SJSA1 (cell line): ENCODE data around the gene ZNF695. TPM values are rescaled to one million over a fixed set of nuclear protein-coding genes. Genes with fewer than 3 reads are reported as not detected.
A peak's percentile ranks its signal among the peaks of the same experiment; 100 is the strongest.
"Not testable (repeated sequence)": the region's sequence is repeated elsewhere in the genome, so short reads cannot be mapped to it uniquely, and the experiment has no call there.

Source experiments
- DNase-seq, 2 experiments: peaks; one replicate each; pipeline ENCODE4 v3.0.0-alpha.2; 2015 to 2020; ENCODE audit warnings: low spot score in 2 of 2, low read depth in 1 of 2
- H3K27ac ChIP-seq: fragments of 250-450 bp; sonication (Bioruptor Pico); 2 replicates; pipeline ENCODE4 v1.5.1; 2020; ENCODE audit warnings: mild to moderate bottlenecking, moderate library complexity
- H3K27me3 ChIP-seq: fragments of 250-450 bp; sonication (Bioruptor Pico); replicated peaks from 2 replicates; pipeline ENCODE4 v1.5.1; 2020; ENCODE audit warnings: mild to moderate bottlenecking, moderate library complexity
- H3K36me3 ChIP-seq: fragments of 250-450 bp; sonication (Bioruptor Pico); 2 replicates; pipeline ENCODE4 v1.5.1; 2020; ENCODE audit warnings: mild to moderate bottlenecking
- H3K4me1 ChIP-seq: fragments of 250-450 bp; sonication (Bioruptor Pico); replicated peaks from 2 replicates; pipeline ENCODE4 v1.6.1; 2021; ENCODE audit warnings: mild to moderate bottlenecking
- H3K4me3 ChIP-seq: fragments of 250-450 bp; sonication (Bioruptor Pico); 2 replicates; pipeline ENCODE4 v1.5.1; 2020; ENCODE audit warnings: mild to moderate bottlenecking
- H3K9me3 ChIP-seq: fragments of 250-450 bp; sonication (Bioruptor Pico); replicated peaks from 2 replicates; pipeline ENCODE4 v1.5.1; 2020; ENCODE audit warnings: mild to moderate bottlenecking
- total RNA-seq: library from RNA; depleted of rRNA; stranded (reverse); fragments of >200 nt; shearing (Covaris generic); gene quantifications from 2 replicates; pipeline ENCODE4 v1.2.3, GENCODE V29; 2014; rRNA removed

The ZNF695 gene
- 3.0 and 10.4 TPM in 2 replicates for total RNA-seq

DNA sequence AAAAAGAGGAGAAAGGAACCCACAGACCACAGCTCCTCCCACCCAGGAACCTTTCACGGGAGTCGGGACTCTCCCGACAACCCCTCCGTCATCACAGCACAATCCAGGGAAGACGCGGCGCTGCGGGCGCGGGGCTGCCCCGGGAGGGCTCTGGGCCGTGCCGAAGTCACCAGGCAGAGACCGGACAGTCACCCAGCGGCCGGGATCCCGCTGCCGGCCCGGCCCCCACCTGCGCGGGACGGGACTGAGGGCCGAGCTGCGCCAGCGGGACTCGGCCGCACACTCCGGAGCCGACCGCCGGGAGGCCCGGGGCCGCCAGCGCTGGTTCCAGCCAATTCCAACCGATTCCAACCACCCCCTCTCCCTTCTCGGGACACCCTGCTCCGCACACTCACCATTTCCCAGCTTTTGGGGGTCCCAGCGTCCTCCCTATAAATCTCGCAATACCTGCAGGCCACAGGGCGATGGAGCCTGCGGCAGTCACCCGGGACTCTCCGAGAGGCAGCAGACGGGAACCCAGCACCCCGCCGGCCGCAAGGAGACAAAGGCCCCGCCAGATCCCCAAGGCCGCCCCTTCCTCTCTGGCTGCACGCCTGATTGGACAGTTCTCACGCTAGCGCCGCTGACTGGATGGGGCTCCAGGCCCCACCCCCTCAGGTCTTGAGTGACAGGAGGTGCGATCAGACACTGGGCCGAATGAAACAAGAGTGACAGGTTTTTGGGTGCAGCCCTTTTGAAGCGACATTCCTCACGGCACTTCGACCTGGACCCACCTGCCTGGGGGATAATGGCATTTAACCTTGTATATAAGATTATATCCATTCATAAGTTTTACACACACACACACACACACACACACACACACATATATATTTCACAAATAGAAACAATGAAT, at the start of gene ZNF695:
ZNF695 (minus strand) TSS at position 547 of the 895 bp plus-strand sequence; CDS start at position 398, 149 bp downstream.
- Histone ChIP-seq H3K9me3 (peaks cover 11% of the 10 kb centered on the region; the same call in 1 of the 2 replicates), H3K4me1 (peaks cover 5% of the 10 kb centered on the region; the same call in 1 of the 2 replicates), H3K27ac (peak within 1 kb of the TSS; percentile 35), H3K27me3 (no peaks in the 10 kb centered on the region), H3K4me3 (peak within 1 kb of the TSS; percentile 73), H3K36me3 (no peaks in the 10 kb centered on the region)
- DNase-seq, result peak; percentile 88 to 92

DNA sequence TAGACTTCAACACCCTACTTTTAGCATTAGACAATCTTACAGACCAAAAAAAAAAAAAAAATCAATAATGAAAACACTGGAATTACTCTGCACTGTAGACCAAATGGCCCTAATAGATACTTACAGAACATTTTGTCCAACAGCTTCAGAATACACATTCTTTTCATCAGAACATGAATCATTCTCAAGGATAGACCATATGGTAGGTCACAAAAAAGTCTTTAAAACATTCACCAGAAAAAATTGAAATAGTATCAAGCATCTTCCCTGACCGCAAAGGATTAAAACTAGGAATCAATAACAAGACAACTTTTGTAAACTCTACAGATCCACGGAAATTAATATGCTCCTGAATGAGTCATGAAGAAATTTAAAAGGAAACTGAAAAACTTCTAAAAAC, 48.2 kb upstream of the ZNF695 start:
- no peaks in the 10 kb centered on the region for H3K27me3 ChIP-seq
- DNase-seq, result no peak
- H3K36me3 ChIP-seq, result no peaks in the 10 kb centered on the region
- H3K4me3 ChIP-seq, result no peak overlapping the region
- H3K27ac ChIP-seq, result no peak overlapping the region
- H3K9me3 ChIP-seq, result peaks cover 15% of the 10 kb centered on the region
- H3K4me1 ChIP-seq, result no peaks in the 10 kb centered on the region

DNA sequence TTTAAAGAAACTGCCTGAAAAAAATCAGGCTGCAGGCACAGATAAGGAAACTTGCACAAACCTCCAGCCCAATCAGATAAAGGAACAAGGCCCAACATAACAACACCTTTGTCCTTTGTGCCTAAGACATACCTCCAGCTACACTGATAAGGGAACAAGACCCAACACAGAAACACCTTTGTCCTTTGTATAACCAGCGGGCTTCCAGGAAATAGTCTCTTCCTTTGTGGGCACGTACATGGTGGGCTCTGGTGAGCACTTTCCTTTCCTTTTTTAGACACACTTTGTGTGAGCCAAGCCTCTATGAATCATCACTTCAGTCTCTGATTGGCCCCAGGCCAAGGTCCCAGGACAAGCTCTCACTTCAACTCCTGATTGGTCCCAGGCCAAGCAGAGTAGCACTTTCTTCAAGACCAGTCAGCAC, 47.1 kb upstream of the ZNF695 start:
- Histone ChIP-seq H3K9me3 (peaks cover 19% of the 10 kb centered on the region), H3K4me3 (no peak overlapping the region), H3K4me1 (no peaks in the 10 kb centered on the region), H3K27ac (no peak overlapping the region), H3K27me3 (no peaks in the 10 kb centered on the region), H3K36me3 (no peaks in the 10 kb centered on the region)
- no peak for DNase-seq

DNA sequence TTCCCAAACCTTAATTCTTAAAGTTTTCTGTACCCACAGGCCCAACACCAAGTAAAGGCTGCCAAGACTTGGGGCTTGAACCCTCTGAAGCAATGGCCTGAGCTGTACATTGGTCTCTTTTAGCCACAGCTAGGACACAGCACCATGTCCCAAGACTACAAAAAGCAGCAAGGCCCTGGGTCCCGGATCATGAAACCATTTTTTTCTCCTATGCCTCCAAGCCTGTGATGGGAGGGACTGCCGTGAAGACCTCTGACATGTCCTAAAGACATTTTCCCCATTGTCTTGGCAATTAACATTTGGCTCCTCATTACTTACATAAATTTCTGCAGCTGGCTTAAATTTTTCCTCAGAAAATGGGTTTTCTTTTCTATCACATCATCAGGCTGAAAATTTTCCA, 39.8 kb upstream of the ZNF695 start:
- no peaks in the 10 kb centered on the region for H3K36me3 ChIP-seq
- H3K9me3 ChIP-seq, result peaks cover 40% of the 10 kb centered on the region
- no peaks in the 10 kb centered on the region for H3K27me3 ChIP-seq
- H3K4me3 ChIP-seq, result no peak overlapping the region
- H3K4me1 ChIP-seq, result no peaks in the 10 kb centered on the region
- DNase-seq, result no peak
- no peak overlapping the region for H3K27ac ChIP-seq

DNA sequence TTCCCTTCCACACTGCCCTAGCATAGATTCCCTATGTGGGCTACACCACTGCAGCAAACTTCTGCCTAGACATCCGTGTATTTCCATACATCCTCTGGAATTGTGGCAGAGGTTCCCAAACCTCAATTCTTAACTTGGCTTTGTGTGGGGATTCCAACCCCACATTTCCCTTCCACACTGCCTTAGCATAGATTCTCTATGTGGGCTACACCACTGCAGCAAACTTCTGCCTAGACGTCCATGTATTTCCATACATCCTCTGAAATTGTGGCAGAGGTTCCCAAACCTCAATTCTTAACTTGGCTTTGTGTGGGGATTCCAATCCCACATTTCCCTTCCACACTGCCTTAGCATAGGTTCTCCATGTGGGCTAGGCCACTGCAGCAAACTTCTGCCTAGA, 39.4 kb upstream of the ZNF695 start:
- no peaks in the 10 kb centered on the region for H3K4me1 ChIP-seq
- no peaks in the 10 kb centered on the region for H3K36me3 ChIP-seq
- H3K27me3 ChIP-seq, result no peaks in the 10 kb centered on the region
- no peak overlapping the region for H3K4me3 ChIP-seq
- DNase-seq, result no peak
- H3K27ac ChIP-seq, result no peak overlapping the region
- H3K9me3 ChIP-seq, result peaks cover 42% of the 10 kb centered on the region

DNA sequence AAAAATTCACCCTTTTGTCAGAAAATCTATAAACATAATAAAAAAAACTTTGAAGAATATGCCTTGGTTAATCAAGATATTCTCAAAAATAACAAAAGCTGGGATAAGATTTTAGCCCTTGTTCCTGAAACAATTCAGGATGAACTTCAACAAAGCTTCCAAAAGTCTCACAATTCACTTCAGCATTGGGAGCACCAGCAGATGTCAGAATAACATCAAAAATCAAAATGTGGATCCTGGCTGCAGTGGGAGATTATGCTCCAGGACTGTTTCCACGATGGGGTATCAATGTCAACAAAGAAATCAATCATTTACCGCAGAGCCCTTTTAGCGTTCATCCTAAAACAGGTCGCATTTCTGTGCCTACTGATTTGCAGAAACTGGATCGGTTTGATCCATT, 35.5 kb upstream of the ZNF695 start:
- no peaks in the 10 kb centered on the region for H3K27me3 ChIP-seq
- DNase-seq, result no peak
- H3K36me3 ChIP-seq, result peaks cover 4% of the 10 kb centered on the region; the same call in 1 of the 2 replicates
- no peak overlapping the region for H3K27ac ChIP-seq
- H3K9me3 ChIP-seq, result peaks cover 28% of the 10 kb centered on the region
- H3K4me1 ChIP-seq, result no peaks in the 10 kb centered on the region
- H3K4me3 ChIP-seq, result no peak overlapping the region

DNA sequence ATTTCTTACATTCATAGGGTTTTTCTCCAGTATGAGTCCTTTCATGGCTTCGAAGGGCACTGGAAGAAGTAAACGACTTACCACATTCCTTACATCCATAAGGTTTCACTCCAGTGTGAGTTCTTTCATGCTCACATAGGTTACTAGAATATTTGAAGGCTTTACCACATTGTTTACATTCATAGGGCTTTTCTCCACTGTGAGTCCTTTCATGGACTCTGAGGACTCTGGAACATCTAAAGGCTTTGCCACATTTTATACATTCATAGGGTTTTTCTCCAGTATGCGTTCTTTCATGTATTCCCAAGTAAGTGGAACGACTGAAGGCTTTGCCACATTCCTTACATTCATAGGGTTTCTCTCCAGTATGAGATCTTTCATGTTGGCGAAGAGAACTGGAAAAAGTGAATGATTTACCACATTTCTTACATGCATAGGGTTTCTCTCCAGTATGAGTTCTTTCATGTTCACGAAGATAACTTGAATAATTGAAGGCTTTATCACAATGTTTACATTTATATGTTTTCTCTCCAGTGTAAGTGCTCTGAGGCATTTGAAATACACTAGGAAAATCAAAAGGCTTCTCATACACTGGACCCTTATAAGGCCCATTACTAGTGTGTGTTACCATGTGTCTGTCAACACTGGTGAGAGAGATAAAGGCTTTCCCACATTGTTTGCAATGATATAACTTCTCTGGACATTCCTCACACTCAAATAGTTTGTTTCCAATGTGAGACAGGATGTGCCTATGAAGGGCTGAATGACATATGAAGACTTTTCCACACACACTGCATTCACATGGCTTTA, 29.9 kb upstream of the ZNF695 start:
- H3K27me3 ChIP-seq, result no peaks in the 10 kb centered on the region
- H3K4me1 ChIP-seq, result no peaks in the 10 kb centered on the region
- H3K27ac ChIP-seq, result no peak overlapping the region
- no peak for DNase-seq
- H3K36me3 ChIP-seq, result peaks cover 23% of the 10 kb centered on the region
- H3K4me3 ChIP-seq, result no peak overlapping the region
- peaks cover 34% of the 10 kb centered on the region for H3K9me3 ChIP-seq

DNA sequence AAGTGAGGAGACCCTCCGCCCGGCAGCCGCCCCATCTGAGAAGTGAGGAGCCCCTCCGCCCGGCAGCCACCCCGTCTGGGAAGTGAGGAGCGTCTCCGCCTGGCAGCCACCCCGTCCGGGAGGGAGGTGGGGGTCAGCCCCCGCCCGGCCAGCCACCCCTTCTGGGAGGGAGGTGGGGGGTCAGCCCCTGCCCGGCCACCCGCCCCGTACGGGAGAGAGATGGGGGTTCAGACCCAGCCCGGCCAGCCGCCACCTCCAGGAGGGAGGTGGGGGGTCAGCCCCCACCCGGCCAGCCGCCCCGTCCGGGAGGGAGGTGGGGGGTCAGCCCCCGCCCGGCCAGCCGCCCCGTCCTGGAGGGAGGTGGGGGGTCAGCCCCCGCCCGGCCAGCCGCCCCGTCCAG, 24.4 kb upstream of the ZNF695 start:
- not testable (repeated sequence) for H3K4me3 ChIP-seq, H3K36me3 ChIP-seq, H3K27ac ChIP-seq, DNase-seq, H3K27me3 ChIP-seq, H3K4me1 ChIP-seq
- H3K9me3 ChIP-seq, result peaks cover 18% of the 10 kb centered on the region

DNA sequence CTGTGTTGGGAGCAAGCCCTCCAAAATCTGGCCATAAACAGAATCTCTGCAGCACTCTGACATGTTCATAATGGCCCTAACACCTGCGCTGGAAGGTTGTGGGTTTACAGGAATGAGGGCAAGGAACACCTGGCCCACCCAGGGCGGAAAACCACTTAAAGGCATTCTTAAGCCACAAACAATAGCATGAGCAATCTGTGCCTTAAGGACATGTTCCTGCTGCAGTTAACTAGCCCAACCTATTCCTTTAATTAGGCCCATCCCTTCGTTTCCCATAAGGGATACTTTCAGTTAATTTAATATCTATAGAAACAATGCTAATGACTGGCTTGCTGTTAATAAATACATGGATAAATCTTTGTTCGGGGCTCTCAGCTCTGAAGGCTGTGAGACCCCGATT, 16.8 kb upstream of the ZNF695 start:
- not testable (repeated sequence) for DNase-seq, H3K9me3 ChIP-seq, H3K4me3 ChIP-seq, H3K36me3 ChIP-seq, H3K27ac ChIP-seq, H3K4me1 ChIP-seq, H3K27me3 ChIP-seq

DNA sequence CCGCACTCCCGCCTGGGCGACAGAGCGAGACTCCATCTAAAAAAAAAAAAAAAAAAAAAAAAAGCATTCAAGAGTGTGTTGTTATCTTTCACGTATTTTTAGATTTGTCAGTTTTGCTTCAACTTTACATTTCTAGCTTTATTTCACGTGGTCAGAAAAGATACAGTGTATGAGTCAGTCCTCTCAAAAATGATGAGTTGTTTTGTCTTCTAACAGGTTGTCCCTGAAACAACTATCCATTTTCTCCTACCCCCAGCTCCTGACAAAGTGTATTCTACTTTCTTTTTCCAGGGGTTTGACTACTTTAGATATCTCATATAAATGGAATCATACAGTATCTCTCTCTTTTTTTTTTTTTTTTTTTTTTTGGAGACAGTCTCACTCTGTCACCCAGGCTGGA, 5.5 kb upstream of the ZNF695 start:
- no peaks in the 10 kb centered on the region for H3K36me3 ChIP-seq
- DNase-seq, result no peak
- H3K9me3 ChIP-seq, result no peaks in the 10 kb centered on the region
- no peak overlapping the region for H3K27ac ChIP-seq
- no peak overlapping the region for H3K4me3 ChIP-seq
- H3K4me1 ChIP-seq, result no peaks in the 10 kb centered on the region
- H3K27me3 ChIP-seq, result no peaks in the 10 kb centered on the region

DNA sequence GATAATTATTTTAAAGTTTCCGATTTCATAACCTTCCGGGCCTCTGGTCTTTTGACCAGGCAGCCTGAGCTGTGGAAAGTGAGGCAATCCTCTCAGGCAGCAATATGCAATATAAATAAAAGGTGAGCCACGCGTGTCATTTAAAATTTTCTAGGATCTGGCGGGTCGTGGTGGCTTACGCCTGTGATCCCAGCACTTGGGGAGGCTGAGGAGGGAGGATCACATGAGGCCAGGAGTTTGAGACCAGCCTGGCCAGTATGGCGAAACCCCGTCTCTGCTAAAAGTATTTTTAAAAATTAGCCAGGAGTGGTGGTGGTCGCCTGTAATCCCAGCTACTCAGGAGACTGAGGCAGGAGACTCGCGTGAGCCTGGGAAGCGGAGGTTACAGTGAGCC, 546 bp upstream of the ZNF695 start:
- DNase-seq, result no peak
- Histone ChIP-seq H3K4me1 (peaks cover 5% of the 10 kb centered on the region; the same call in 1 of the 2 replicates), H3K36me3 (no peaks in the 10 kb centered on the region), H3K27me3 (no peaks in the 10 kb centered on the region), H3K4me3 (peak overlapping the region; percentile 73), H3K9me3 (peaks cover 11% of the 10 kb centered on the region; the same call in 1 of the 2 replicates), H3K27ac (no peak overlapping the region)

DNA sequence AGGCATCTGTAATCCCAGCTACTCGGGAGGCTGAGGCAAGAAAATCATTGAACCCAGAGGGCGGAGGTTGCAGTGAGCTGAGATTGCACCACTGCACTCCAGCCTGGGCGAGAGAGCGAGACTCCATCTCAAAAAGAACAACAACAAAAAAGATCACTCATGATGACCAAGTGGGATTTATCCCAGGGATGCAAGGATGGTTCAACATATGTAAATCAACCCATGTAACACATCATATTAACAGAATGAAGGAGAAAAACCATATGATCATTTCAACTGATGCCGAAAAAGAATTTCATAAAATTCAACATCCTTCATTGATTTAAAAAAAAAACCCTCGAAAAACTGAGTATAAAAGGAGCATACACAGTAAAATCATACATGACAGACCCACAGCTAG, 3.8 kb downstream of the ZNF695 start:
- H3K36me3 ChIP-seq, H3K4me3 ChIP-seq, H3K27me3 ChIP-seq, H3K4me1 ChIP-seq, DNase-seq, H3K27ac ChIP-seq: not testable (repeated sequence)
- peaks cover 15% of the 10 kb centered on the region for H3K9me3 ChIP-seq

DNA sequence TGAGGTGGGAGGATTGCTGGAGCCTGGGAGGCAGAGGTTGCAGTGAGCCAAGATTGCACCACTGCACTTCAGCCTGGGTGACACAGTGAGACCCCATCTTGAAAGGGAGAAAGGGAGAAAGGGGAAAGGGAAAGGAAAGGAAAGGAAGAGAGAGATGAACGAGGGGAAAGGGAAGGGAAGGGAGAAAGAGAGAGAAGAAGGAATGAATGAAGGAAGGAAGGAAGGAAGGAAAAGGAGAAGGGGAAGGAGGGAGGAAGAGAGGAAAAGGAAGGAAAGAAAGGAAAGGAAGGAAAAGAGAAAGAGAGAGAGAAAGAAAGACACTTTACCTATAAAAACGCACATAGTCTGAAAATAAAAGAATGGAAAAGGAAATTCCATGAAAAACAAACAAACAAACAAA, 18.0 kb downstream of the ZNF695 start:
- Histone ChIP-seq H3K4me1 (no peaks in the 10 kb centered on the region), H3K9me3 (peaks cover 40% of the 10 kb centered on the region)

DNA sequence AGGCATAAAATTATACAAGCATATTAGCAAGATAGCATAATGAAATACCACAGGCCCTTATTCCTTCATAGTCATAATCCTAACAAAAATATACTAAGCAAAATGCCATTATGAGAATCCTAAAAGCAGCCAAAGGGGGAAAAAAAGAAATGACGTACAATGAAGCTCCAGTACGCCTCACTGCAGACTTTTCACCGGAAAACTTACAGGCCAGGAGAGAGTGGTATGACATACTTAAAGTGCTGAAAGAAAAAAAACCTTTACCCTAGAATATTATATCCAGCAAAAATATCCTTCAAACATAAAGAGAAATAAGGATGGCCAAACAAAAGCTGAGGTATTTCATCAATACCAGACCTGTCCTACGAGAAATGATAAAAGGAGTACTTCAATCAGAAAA, 19.5 kb downstream of the ZNF695 start:
- peaks cover 37% of the 10 kb centered on the region for H3K9me3 ChIP-seq

More for the DNA sequence above, 18.0 kb downstream of the ZNF695 start:
- Histone ChIP-seq H3K27ac (no peak overlapping the region), H3K36me3 (peaks cover 33% of the 10 kb centered on the region), H3K27me3 (no peaks in the 10 kb centered on the region), H3K4me3 (no peak overlapping the region)
- DNase-seq, result no peak

More for the DNA sequence above, 19.5 kb downstream of the ZNF695 start:
- H3K4me1 ChIP-seq, result no peaks in the 10 kb centered on the region
- peaks cover 33% of the 10 kb centered on the region for H3K36me3 ChIP-seq
- H3K27ac ChIP-seq, result no peak overlapping the region
- no peak for DNase-seq
- no peak overlapping the region for H3K4me3 ChIP-seq
- H3K27me3 ChIP-seq, result no peaks in the 10 kb centered on the region
